DOHH2 (cell line): ENCODE measurements around the gene RNF150.

Experiments
- H3F3A ChIP-seq: fragments of 200-600 bp; sonication (generic), shearing (Covaris generic); 2 replicates; pipeline ENCODE4 v1.6.0; 2016; ENCODE audit warnings: antibody characterized with exemption, mild to moderate bottlenecking; ENCODE audit not compliant: control insufficient read depth, insufficient read depth
- H3K27ac ChIP-seq: fragments of 200-600 bp; sonication (generic); 2 replicates; pipeline ENCODE4 v1.5.1; 2014; ENCODE audit warnings: low read depth, mild to moderate bottlenecking, low read length, moderate library complexity
- H3K27me3 ChIP-seq: fragments of 200-600 bp; sonication (generic); 2 replicates; pipeline ENCODE4 v1.6.1; 2014; ENCODE audit warnings: mild to moderate bottlenecking, low read length, mixed read lengths; ENCODE audit not compliant: control insufficient read depth
- H3K36me3 ChIP-seq: fragments of 200-600 bp; sonication (generic); 2 replicates; pipeline ENCODE4 v1.6.1; 2014; ENCODE audit warnings: mild to moderate bottlenecking, low read length, moderate library complexity, mixed read lengths; ENCODE audit not compliant: control insufficient read depth
- H3K4me1 ChIP-seq: fragments of 200-600 bp; sonication (generic); 2 replicates; pipeline ENCODE4 v1.6.1; 2014; ENCODE audit warnings: mild to moderate bottlenecking, low read length, mixed read lengths; ENCODE audit not compliant: control insufficient read depth
- H3K4me2 ChIP-seq: fragments of 200-600 bp; sonication (generic); 2 replicates; pipeline ENCODE4 v1.6.0; 2014; ENCODE audit warnings: mild to moderate bottlenecking, low read length, moderate library complexity
- H3K4me3 ChIP-seq: fragments of 200-600 bp; sonication (generic); 2 replicates; pipeline ENCODE4 v1.5.1; 2014; ENCODE audit warnings: mild to moderate bottlenecking, low read length, mixed read lengths
- H3K79me2 ChIP-seq: fragments of 200-600 bp; sonication (generic); 2 replicates; pipeline ENCODE4 v1.6.1; 2014; ENCODE audit warnings: mild to moderate bottlenecking, low read length, mixed read lengths; ENCODE audit not compliant: control insufficient read depth
- H3K9me2 ChIP-seq: fragments of 200-600 bp; sonication (generic); replicated peaks from 2 replicates; pipeline ENCODE4 v1.6.1; 2014; ENCODE audit warnings: mild to moderate bottlenecking, low read length, mixed read lengths; ENCODE audit not compliant: control insufficient read depth
- H3K9me3 ChIP-seq: fragments of 200-600 bp; sonication (generic); 2 replicates; pipeline ENCODE4 v1.6.1; 2014; ENCODE audit warnings: antibody characterized with exemption, low read length, mixed read lengths; ENCODE audit not compliant: control insufficient read depth, insufficient read depth
- H4K20me1 ChIP-seq: fragments of 200-600 bp; sonication (generic); 2 replicates; pipeline ENCODE4 v1.6.0; 2014; ENCODE audit warnings: low read depth, mild to moderate bottlenecking, antibody characterized with exemption, low read length, moderate library complexity; ENCODE audit not compliant: control insufficient read depth, insufficient read depth
- EZH2phosphoT487 ChIP-seq: fragments of 200-600 bp; sonication (generic); IDR thresholded peaks from 2 replicates; pipeline ENCODE4 v1.6.1; 2017; ENCODE audit warnings: borderline replicate concordance, mild to moderate bottlenecking, antibody characterized with exemption, low read length, moderate library complexity, mixed read lengths
- TF ChIP-seq, protein P1 (sequence below): fragments of 200-600 bp; sonication (generic); IDR thresholded peaks from one replicate; pipeline ENCODE4 v1.5.1; 2014; ENCODE audit warnings: antibody characterized with exemption, mild to moderate bottlenecking, low read depth, low read length; ENCODE audit not compliant: poor library complexity, severe bottlenecking

The RNF150 gene

GRCh38 chr4:140870427-140870826 is 262.8 kb downstream of the RNF150 start:
- no peak for TF ChIP-seq EZH2phosphoT487
- TF ChIP-seq, protein P1, sequence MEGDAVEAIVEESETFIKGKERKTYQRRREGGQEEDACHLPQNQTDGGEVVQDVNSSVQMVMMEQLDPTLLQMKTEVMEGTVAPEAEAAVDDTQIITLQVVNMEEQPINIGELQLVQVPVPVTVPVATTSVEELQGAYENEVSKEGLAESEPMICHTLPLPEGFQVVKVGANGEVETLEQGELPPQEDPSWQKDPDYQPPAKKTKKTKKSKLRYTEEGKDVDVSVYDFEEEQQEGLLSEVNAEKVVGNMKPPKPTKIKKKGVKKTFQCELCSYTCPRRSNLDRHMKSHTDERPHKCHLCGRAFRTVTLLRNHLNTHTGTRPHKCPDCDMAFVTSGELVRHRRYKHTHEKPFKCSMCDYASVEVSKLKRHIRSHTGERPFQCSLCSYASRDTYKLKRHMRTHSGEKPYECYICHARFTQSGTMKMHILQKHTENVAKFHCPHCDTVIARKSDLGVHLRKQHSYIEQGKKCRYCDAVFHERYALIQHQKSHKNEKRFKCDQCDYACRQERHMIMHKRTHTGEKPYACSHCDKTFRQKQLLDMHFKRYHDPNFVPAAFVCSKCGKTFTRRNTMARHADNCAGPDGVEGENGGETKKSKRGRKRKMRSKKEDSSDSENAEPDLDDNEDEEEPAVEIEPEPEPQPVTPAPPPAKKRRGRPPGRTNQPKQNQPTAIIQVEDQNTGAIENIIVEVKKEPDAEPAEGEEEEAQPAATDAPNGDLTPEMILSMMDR: no peak

DNA sequence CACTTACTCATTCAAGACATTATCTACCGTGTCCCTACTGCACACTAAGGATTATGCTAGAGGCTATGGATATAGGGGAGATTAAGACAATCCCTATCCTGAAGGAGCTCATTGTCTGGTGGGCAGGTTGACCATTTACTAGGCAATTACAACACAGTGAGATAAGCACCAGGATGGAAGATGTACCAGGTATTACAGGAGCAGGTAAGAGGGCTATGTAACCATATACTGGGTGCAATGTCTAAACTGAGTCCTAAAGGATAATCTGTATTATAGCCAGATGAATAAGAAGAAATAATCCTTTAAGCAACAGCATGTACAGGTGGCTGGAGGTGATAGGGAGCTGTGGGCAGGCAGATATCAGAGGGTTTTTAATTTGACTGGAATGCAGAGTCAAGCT is 263.8 kb downstream of the RNF150 start:
- Histone ChIP-seq H3K9me3 (no peaks in the 10 kb centered on the region), H3K27me3 (peaks cover 23% of the 10 kb centered on the region), H3K79me2 (no peaks in the 10 kb centered on the region), H3F3A (no peaks in the 10 kb centered on the region), H3K4me3 (no peak overlapping the region), H3K4me1 (no peaks in the 10 kb centered on the region), H4K20me1 (no peaks in the 10 kb centered on the region), H3K9me2 (no peaks in the 10 kb centered on the region), H3K36me3 (no peaks in the 10 kb centered on the region), H3K4me2 (no peak overlapping the region), H3K27ac (no peak overlapping the region)
- no peak for TF ChIP-seq EZH2phosphoT487
- TF ChIP-seq, protein P1: no peak

More at GRCh38 chr4:140870427-140870826, 262.8 kb downstream of the RNF150 start:
- peaks cover 23% of the 10 kb centered on the region for H3K27me3 ChIP-seq
- H4K20me1 ChIP-seq: no peaks in the 10 kb centered on the region
- no peaks in the 10 kb centered on the region for H3K9me2 ChIP-seq
- H3K9me3 ChIP-seq: no peaks in the 10 kb centered on the region
- H3K27ac ChIP-seq: no peak overlapping the region
- H3K36me3 ChIP-seq: no peaks in the 10 kb centered on the region
- no peaks in the 10 kb centered on the region for H3F3A ChIP-seq
- H3K79me2 ChIP-seq: no peaks in the 10 kb centered on the region
- H3K4me3 ChIP-seq: no peak overlapping the region
- no peaks in the 10 kb centered on the region for H3K4me1 ChIP-seq
- H3K4me2 ChIP-seq: no peak overlapping the region

GRCh38 chr4:140867356-140867755 is 265.9 kb downstream of the RNF150 start:
- Histone ChIP-seq H3K4me1 (no peaks in the 10 kb centered on the region), H3K4me2 (no peak overlapping the region), H3K9me2 (no peaks in the 10 kb centered on the region), H3K36me3 (no peaks in the 10 kb centered on the region), H4K20me1 (no peaks in the 10 kb centered on the region), H3K4me3 (no peak overlapping the region), H3K27me3 (peaks cover 26% of the 10 kb centered on the region), H3K9me3 (no peaks in the 10 kb centered on the region), H3K79me2 (no peaks in the 10 kb centered on the region), H3K27ac (no peak overlapping the region), H3F3A (no peaks in the 10 kb centered on the region)
- TF ChIP-seq, protein P1: no peak
- no peak for TF ChIP-seq EZH2phosphoT487

DNA sequence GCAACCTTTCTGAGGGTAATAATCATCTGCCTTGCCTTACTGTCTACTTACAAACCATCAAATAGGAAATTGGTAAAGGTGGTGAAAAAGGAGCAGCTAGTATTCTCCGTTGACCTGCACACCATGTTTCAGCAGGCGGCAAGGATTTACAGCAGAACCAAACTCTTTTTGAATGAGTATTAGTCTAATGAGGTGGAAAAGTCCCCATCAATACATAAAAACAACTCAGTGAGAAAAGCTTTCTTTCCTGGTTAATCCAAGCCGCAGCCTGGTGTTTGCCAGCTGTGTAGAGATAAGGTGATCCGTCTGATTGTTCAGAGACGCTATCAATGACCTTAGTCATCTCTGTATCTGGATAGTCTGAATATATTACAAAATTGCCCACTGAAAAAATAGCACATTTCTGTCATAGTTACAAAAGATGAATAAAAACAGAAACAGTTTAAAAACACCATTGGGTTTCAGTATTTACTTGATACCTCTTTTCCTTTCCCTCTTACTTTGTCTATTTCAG is 266.7 kb downstream of the RNF150 start:
- H3K27me3 ChIP-seq: peaks cover 24% of the 10 kb centered on the region
- no peak for TF ChIP-seq EZH2phosphoT487
- TF ChIP-seq, protein P1: no peak
- no peaks in the 10 kb centered on the region for H3K9me2 ChIP-seq
- H3K9me3 ChIP-seq: no peaks in the 10 kb centered on the region
- H3K79me2 ChIP-seq: no peaks in the 10 kb centered on the region
- H3K4me1 ChIP-seq: no peaks in the 10 kb centered on the region
- H4K20me1 ChIP-seq: no peaks in the 10 kb centered on the region
- H3K4me2 ChIP-seq: no peak overlapping the region
- no peak overlapping the region for H3K27ac ChIP-seq
- no peak overlapping the region for H3K4me3 ChIP-seq
- H3K36me3 ChIP-seq: no peaks in the 10 kb centered on the region
- no peaks in the 10 kb centered on the region for H3F3A ChIP-seq
